OCI-LY7 (cell line): ENCODE measurements around the gene NDUFAF4.

Experiments
- CTCF ChIP-seq: fragments of 200-600 bp; sonication (generic); conservative IDR thresholded peaks from 2 replicates; pipeline ENCODE4 v1.5.1; 2014; ENCODE audit warnings: mild to moderate bottlenecking, antibody characterized with exemption, low read length, moderate library complexity, mixed read lengths
- EZH2phosphoT487 ChIP-seq: fragments of 200-600 bp; sonication (generic); IDR thresholded peaks from 2 replicates; pipeline ENCODE4 v1.6.1; 2018; ENCODE audit warnings: low read depth, borderline replicate concordance, mild to moderate bottlenecking, mixed run types, antibody characterized with exemption, low read length, moderate library complexity, mixed read lengths

- TF ChIP-seq EZH2phosphoT487: no peak
- TF ChIP-seq CTCF: no peak
Measured at GRCh38 chr6:96917098-96917497, 19.4 kb upstream of the NDUFAF4 start.
